WERI-Rb-1 (cell line): Measurements from ENCODE around the gene ACTRT3.
A peak's percentile ranks its signal among the peaks of the same experiment; 100 is the strongest.

Source experiments
- DNase-seq: peaks from one replicate; pipeline ENCODE4 v3.0.0-alpha.2; 2020
- H3K27ac ChIP-seq: fragments of 250-450 bp; sonication (Bioruptor Pico); 2 replicates; pipeline ENCODE4 v1.5.1; 2020; ENCODE audit warnings: mild to moderate bottlenecking, moderate library complexity
- H3K27me3 ChIP-seq: fragments of 250-450 bp; sonication (Bioruptor Pico); 2 replicates; pipeline ENCODE4 v1.5.1; 2021; ENCODE audit warnings: mild to moderate bottlenecking, low read depth, moderate library complexity; ENCODE audit not compliant: insufficient read depth, severe bottlenecking
- H3K36me3 ChIP-seq: fragments of 250-450 bp; sonication (Bioruptor Pico); 2 replicates; pipeline ENCODE4 v1.5.1; 2020; ENCODE audit warnings: mild to moderate bottlenecking, moderate library complexity
- H3K4me3 ChIP-seq: 2 replicates; pipeline ENCODE4 v1.5.1; 2011; ENCODE audit warnings: low read depth, mild to moderate bottlenecking, control low read depth, low read length
- H3K9me3 ChIP-seq: fragments of 250-450 bp; sonication (Bioruptor Pico); 2 replicates; pipeline ENCODE4 v1.5.1; 2021; ENCODE audit warnings: mild to moderate bottlenecking, moderate library complexity; ENCODE audit not compliant: severe bottlenecking
- CTCF ChIP-seq: IDR thresholded peaks from 2 replicates; pipeline ENCODE4 v1.5.1; 2011; ENCODE audit warnings: low read depth, mild to moderate bottlenecking, control low read depth, inconsistent platforms, low read length

The ACTRT3 gene

GRCh38 chr3:169812332-169813235 is 43.2 kb upstream of the ACTRT3 start, which contains the start of the genes LRRC34 and LRRIQ4:
Gene LRRC34 (minus strand): TSS chr3:169812904. CDS start chr3:169812548, 356 bp downstream.
Gene LRRIQ4 (plus strand): TSS chr3:169812870. CDS start chr3:169821922, 9,052 bp downstream.
- Histone ChIP-seq H3K27me3 (no peaks in the 10 kb centered on the region), H3K27ac (peak within 1 kb of the TSS; percentile 89), H3K4me3 (peak within 1 kb of the TSS; percentile 96), H3K36me3 (no peaks in the 10 kb centered on the region), H3K9me3 (peaks cover 3% of the 10 kb centered on the region)
- DNase-seq = peak; percentile 93
- TF ChIP-seq CTCF = no peak

- Histone ChIP-seq H3K27me3 (no peaks in the 10 kb centered on the region), H3K4me3 (peak overlapping the region; percentile 96), H3K36me3 (peaks cover 3% of the 10 kb centered on the region; the same call in 1 of the 2 replicates), H3K27ac (peak overlapping the region; percentile 89), H3K9me3 (peaks cover 3% of the 10 kb centered on the region)
- TF ChIP-seq CTCF = no peak
- peak; percentile 46 for DNase-seq
Observed at GRCh38 chr3:169811631-169812331, 42.4 kb upstream of the ACTRT3 start.

DNA sequence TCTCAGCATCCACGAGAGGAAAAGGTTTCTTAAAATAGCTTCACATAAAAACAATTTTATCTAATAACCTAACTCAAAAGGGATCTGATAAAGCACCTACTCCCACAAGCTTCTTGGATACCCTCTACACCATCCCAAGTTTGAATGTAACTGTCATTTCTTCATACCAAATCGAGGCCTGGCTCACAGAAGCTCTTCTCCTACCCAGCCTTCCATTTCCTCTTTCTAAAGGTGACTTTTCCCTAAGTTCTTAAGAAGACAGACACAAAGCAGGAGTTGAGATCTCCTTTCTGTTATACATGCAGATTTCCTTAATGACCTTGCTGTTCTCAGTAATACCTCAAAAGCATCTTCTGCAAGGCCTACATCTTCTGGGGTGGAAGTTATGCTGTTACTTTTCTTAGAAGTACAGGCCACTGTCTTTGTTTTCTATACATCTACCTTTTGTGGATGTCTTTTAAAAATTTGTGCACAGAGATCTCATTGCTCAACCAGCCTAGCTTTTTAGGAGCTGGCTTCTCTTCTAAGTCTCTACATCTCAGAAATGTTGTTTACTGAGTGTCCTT is 40.0 kb upstream of the ACTRT3 start:
- no peak for DNase-seq
- no peak overlapping the region for H3K27ac ChIP-seq
- no peak overlapping the region for H3K4me3 ChIP-seq
- peaks cover 3% of the 10 kb centered on the region; the same call in 1 of the 2 replicates for H3K36me3 ChIP-seq
- TF ChIP-seq CTCF = no peak
- no peaks in the 10 kb centered on the region for H3K9me3 ChIP-seq
- no peaks in the 10 kb centered on the region for H3K27me3 ChIP-seq

- no peak for DNase-seq
- Histone ChIP-seq H3K36me3 (peaks cover 16% of the 10 kb centered on the region), H3K9me3 (no peaks in the 10 kb centered on the region), H3K27ac (no peak overlapping the region), H3K27me3 (no peaks in the 10 kb centered on the region), H3K4me3 (no peak overlapping the region)
- TF ChIP-seq CTCF = no peak
Observed at GRCh38 chr3:169804681-169805080, 35.3 kb upstream of the ACTRT3 start.

GRCh38 chr3:169792359-169792758 is 23.0 kb upstream of the ACTRT3 start:
- Histone ChIP-seq H3K27me3 (no peaks in the 10 kb centered on the region), H3K36me3 (peaks cover 18% of the 10 kb centered on the region), H3K4me3 (no peak overlapping the region), H3K9me3 (no peaks in the 10 kb centered on the region), H3K27ac (no peak overlapping the region)
- TF ChIP-seq CTCF = no peak
- no peak for DNase-seq
